H1 (cell line): ENCODE data around the gene PRKCA.

Experiments
- CBX8 ChIP-seq: fragments of 300-800, 300-1000 bp; sonication (generic); IDR thresholded peaks from 2 replicates; pipeline ENCODE4 v1.7.1; 2016; ENCODE audit warnings: low read depth, low read length, borderline replicate concordance
- CHD1 ChIP-seq: IDR thresholded peaks from 2 replicates; pipeline ENCODE4 v1.6.1; 2012; ENCODE audit warnings: low read depth, low read length, improper control_type of control experiment
- CTBP2 ChIP-seq: IDR thresholded peaks from 2 replicates; pipeline ENCODE4 v1.7.0; 2011; ENCODE audit warnings: borderline replicate concordance, mild to moderate bottlenecking, moderate library complexity, mixed read lengths, low read length; ENCODE audit not compliant: insufficient read depth, insufficient read length
- JUN ChIP-seq: IDR thresholded peaks from 2 replicates; pipeline ENCODE4 v1.6.1; 2011; ENCODE audit warnings: low read depth, mild to moderate bottlenecking, improper control_type of control experiment, low read length
- MAFK ChIP-seq: IDR thresholded peaks from 2 replicates; pipeline ENCODE4 v1.6.1; 2012; ENCODE audit warnings: low read depth, mild to moderate bottlenecking, improper control_type of control experiment, low read length
- NANOG ChIP-seq: IDR thresholded peaks from 2 replicates; pipeline ENCODE4 v1.6.1; 2011; ENCODE audit warnings: low read length, low read depth, mild to moderate bottlenecking, inconsistent platforms; ENCODE audit not compliant: insufficient read depth, poor library complexity, severe bottlenecking
- POLR2A ChIP-seq, 2 experiments: IDR thresholded peaks; 1 replicate in 1 of 2; 2 replicates in 1 of 2; pipeline ENCODE4 v1.6.1; 2011; ENCODE audit warnings: low read depth in 2 of 2, low read length in 2 of 2, mild to moderate bottlenecking in 2 of 2; ENCODE audit errors: control extremely low read depth in 1 of 2
- POLR2AphosphoS5 ChIP-seq: IDR thresholded peaks from 2 replicates; pipeline ENCODE4 v1.6.1; 2011; ENCODE audit warnings: low read depth, low read length
- RAD21 ChIP-seq, 2 experiments: IDR thresholded peaks in 1 of 2; conservative IDR thresholded peaks in 1 of 2; 2 replicates each; pipeline ENCODE4 v1.6.1; 2011; ENCODE audit warnings: low read depth in 2 of 2, low read length in 2 of 2, improper control_type of control experiment in 1 of 2, inconsistent platforms in 1 of 2, mild to moderate bottlenecking in 1 of 2, moderate library complexity in 1 of 2
- TF ChIP-seq, protein P1 (sequence below), 3 experiments: IDR thresholded peaks; 1 replicate in 2 of 3; 2 replicates in 1 of 3; pipeline versions ENCODE4 v1.5.1 to v1.6.1; 2011; ENCODE audit warnings: low read length in 3 of 3, mild to moderate bottlenecking in 3 of 3, inconsistent platforms in 2 of 3, low read depth in 1 of 3, moderate library complexity in 1 of 3; ENCODE audit not compliant: insufficient read depth in 1 of 3; ENCODE audit errors: control extremely low read depth in 1 of 3

DNA sequence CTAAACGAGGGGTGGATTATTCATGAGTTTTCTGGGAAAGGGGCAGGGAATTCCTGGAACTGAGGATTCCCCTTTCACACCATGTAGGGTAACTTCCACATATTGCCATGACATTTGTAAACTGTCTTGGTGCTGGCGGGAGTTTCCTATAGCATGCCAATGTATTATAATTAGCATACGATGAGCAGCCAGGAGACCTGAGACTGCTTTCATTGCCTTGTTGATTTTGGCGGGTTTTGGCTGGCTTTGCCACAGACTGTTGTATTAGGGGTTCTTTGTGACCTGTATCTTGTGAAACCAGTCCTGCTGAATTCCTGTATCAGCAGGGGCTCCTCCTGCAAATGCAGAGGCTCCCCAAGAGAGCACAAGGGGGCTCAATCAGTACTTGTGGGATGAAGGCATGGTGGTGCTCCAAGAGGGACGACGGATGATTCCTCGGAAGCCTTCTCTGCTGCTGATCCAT, 428.1 kb downstream of the PRKCA start:
- TF ChIP-seq RAD21 (IDR thresholded peaks at IDR 0.05 in 1 of 2, conservative IDR thresholded peaks at IDR 0.05 in 1 of 2; ENCODE audit: low read depth in 2 of 2, low read length in 2 of 2) (peak in 1 of 2 experiments; percentile 23; a peak in 1 of 4 replicates), CHD1 (no peak), POLR2A (IDR thresholded peaks at IDR 0.05; ENCODE audit: control extremely low read depth in 1 of 2, low read depth in 2 of 2, low read length in 2 of 2) (peak; percentile 28 to 30; a peak in 1 of 3 replicates), CTBP2 (peak; percentile 62), POLR2AphosphoS5 (no peak), NANOG (no peak), JUN (no peak), MAFK (no peak), CBX8 (no peak)
- TF ChIP-seq, protein P1, sequence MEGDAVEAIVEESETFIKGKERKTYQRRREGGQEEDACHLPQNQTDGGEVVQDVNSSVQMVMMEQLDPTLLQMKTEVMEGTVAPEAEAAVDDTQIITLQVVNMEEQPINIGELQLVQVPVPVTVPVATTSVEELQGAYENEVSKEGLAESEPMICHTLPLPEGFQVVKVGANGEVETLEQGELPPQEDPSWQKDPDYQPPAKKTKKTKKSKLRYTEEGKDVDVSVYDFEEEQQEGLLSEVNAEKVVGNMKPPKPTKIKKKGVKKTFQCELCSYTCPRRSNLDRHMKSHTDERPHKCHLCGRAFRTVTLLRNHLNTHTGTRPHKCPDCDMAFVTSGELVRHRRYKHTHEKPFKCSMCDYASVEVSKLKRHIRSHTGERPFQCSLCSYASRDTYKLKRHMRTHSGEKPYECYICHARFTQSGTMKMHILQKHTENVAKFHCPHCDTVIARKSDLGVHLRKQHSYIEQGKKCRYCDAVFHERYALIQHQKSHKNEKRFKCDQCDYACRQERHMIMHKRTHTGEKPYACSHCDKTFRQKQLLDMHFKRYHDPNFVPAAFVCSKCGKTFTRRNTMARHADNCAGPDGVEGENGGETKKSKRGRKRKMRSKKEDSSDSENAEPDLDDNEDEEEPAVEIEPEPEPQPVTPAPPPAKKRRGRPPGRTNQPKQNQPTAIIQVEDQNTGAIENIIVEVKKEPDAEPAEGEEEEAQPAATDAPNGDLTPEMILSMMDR (IDR thresholded peaks at IDR 0.05; ENCODE audit: control extremely low read depth in 1 of 3, insufficient read depth in 1 of 3, low read depth in 1 of 3, low read length in 3 of 3): no peak
